HG03135 (cell line): Measurements from ENCODE around the gene TAS1R2.
"Not testable (repeated sequence)": the region's sequence is repeated elsewhere in the genome, so short reads cannot be mapped to it uniquely, and the experiment has no call there.

Source experiments
- ATAC-seq: cut with Tn5 transposase; IDR thresholded peaks from one replicate; pipeline ENCODE4 v1.9.1; 2021; ENCODE audit warnings: mild to moderate bottlenecking, moderate library complexity; ENCODE audit not compliant: unreplicated experiment

TAS1R2 gene

DNA sequence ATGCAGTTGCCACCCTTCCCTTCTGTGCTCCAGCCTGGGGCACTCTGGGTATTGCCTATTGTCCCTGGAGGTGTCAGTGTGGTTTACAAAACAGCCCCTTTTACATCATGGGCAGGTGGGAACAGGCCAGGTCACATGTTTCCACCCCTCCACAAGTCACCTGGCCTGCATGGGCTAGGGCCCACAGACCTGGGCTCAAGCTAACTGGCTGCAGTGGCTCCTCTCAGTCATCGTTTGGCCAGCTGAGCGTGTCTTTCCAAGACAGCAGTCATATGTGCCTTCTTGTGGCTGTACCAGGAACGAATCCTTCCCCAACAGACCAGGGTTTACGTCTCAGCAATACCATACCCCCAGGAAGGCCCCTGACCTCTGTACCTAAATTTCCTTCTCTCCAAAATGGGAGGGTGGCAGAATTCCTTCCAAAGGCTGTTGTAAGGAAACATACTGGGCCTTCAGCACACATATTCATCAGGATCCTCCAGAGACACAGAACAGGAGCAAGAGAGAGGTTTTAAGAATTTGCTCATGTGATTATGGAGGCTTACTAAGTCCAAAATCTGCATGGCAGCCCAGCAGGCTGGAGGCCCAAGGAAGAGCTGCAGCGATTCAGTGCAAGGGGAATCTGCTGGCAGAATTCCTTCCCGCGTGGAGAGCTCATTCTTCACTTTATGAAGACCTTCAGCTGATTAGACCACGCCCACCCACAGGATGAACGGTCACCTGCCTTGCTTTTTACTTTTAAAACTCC is 10.6 kb upstream of the TAS1R2 start:
- no peak for ATAC-seq

DNA sequence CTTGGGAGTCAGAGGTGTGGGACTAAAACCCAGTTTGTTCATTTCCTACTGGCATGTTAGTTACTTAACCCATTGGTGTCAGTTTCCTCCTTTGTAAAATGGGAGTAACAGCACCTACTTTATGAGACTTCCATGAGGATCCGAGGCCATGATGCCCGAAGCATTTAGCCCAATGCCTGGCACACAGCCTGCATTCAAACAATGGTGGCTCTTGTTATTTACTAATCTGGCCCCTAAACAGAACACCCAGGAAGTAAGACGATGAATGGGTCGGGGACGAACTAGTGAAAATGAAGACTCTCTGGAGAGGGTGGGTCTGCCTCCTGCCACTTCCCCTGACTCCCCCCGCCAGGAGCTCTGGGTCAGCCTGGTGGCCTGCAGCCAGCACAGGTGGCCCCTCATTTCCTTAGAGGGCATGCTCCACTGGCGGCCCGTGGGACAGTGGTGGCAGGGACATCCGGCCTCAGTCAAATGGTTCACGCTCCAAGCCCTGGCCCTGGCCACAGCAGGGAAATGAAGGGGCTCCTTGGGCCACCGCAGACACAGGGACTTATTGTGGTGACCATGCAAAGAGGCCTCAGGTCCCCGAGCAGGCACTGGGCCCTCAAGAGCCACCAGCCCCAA is 9.5 kb upstream of the TAS1R2 start:
- ATAC-seq: no peak

DNA sequence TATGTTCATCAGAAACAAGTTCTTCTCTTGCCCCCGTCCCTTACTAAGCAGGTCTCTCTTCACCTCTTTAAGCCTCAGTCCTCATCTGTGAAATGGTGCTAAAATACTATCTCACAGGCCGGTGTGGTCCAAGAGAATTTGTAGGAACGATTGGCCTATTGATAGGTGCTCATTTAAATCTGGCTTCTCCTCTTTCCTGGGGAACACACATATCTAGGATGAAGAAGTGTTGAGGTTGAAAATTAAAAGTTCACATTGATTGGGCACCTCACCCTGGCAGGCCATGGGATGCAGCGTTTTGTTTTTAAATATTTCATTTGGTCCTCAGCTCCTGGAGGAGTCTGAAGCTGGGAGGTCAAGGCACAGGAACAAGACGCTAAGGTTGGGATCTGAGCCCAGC is 8.9 kb upstream of the TAS1R2 start:
- ATAC-seq: no peak

DNA sequence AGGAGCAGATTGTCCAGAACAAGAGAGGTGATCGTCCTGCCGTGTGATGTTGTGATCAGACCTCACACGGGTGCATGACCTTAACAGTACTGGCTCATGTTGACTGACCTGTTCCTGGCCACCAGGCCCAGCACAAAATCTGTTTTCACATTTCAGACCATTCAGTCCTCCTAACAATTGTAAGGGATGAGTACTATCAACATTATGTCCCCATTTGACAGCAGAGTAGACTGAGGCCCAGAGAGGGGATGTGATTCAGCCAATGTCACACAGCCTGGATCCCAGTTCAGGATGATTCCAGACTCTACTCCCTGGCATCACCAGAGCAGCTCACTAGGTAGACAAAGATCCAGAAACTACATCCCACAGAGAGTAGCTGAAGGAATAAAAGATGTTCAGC is 7.4 kb upstream of the TAS1R2 start:
- no peak for ATAC-seq

DNA sequence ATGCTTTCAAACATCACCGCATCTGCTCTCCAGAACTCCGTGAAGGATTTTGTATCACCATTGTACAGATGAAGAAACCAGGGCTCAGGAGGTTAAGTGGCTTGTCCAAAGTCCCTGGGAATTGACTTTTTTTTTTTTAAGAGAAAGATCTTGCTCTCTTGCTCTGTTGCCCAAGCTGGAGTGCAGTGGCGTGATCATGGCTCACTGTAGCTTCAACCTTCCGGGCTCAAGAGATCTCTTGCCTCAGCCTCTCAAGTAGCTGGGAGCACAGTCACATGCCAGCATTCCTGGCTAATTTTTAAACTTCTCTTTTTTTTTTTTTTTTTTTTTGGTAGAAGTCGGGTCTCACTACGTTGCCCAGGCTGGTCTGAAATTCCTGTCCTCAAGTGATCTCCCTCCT is 6.9 kb upstream of the TAS1R2 start:
- ATAC-seq: no peak

DNA sequence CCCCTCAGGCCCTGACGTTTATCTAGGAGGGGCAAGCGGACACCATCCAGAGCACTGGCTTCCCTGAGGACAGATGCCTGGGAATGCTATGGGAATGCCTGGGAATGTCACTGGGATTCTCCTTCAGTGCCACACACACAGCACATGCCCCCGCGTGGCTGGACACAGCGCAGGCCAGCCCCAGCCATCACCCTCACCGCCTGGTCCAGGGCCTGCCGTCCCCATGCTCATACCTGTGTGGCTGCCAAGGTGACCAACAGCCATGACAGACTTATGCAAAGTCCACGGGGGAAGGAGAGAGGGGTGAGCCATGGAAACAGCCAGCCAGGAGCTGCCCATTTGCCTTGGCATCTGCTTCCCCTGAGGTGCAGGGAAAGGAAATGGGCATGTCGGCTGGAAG is 5.7 kb upstream of the TAS1R2 start:
- no peak for ATAC-seq

DNA sequence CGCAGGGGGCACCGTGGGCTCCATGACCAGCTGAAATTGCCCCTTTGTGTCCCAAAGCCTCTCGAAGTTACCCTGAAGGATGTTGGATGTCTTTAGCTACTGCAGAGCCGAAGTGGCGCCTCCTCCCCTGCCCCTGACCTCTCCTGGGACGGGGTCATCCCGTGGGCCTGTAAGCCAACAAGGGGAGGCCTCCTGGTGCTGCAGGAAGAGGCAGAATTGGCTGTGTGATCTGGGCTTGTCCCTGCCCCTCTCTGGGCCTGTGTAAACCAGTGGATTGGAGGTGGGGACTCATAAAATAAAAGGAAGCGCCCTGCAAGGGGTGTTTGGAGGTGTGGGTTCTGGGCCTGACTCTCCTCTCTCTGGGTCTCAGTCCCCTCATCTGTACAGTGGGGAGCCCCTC is 2.1 kb upstream of the TAS1R2 start:
- no peak for ATAC-seq

DNA sequence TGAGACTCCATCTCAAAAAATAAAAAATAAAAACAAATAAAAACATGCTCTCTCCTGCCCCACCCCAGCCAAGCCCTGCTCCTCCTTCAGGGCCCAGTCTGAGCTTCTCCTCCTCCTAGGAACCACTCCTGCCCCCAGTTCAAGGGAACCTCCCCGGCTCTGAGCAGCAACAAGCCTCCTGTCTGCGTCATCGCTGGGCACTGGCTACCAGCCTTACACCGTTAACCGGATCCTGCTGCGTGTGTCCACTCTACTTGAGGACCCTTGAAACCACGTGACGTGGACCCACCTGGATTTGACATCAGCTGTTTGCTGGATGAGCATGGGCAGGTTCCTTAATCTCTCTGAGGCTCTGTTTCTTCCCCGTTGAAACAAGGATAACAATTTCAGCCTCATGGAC is 1.6 kb upstream of the TAS1R2 start:
- no peak for ATAC-seq

DNA sequence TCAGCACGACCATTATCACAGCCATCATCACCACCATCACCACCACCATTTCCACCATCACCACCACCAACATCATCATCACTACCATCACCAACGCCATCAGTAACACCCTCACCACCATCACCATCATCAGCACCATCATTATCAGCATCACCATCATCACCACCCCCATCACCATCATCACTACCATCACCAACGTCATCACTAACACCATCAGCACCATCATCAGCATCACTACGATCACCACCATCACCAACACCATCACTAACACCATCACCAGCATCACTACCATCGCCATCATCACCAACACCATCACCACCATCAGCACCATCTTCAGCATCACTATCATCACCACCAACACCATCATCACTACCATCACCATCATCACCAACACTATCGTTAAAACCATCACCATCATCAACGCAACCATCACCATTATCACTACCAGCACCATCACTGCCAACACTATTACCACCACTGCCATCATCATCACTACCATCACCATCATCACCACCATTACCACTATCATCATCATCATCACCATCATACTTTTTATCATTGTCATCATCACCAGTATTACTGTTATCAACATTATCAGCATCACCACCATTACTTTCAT is 1.3 kb downstream of the TAS1R2 start:
- ATAC-seq: no peak

DNA sequence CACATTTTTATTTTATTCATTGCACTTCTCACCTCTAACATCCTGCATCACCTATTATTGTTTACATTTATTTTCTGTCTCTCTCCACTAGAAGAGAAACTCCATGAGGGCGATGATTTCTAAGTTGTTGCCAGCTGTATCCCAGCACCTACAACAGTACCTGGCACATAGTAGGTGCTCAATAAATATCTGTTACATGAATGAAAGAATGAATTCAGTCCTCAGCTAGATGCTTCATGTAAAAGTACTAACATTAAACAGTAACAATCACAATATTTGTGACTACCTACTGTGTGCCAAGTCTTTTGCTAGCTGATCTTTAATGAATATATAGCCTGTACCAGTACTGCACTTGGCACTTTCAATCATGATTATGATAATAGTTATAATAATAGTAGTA is 3.0 kb downstream of the TAS1R2 start:
- no peak for ATAC-seq

DNA sequence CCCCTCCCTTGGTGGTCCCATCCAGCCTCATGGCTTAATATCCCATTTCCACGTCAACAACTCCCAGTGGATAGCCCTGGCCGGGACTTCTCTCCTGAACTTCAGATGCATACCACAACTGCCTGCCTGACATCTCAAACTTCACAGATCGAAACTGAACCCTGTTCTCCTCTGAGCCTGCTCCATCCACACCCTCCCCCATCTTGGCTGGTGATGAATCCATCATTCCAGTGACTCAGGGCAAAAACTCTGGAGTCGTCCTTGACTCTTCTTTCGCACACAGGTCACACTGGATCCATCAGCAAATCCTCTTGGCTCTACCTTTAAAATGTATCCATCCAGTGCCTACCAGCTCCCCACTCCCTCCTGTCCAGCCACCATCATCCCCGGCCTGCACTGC is 3.9 kb downstream of the TAS1R2 start:
- ATAC-seq: no peak

DNA sequence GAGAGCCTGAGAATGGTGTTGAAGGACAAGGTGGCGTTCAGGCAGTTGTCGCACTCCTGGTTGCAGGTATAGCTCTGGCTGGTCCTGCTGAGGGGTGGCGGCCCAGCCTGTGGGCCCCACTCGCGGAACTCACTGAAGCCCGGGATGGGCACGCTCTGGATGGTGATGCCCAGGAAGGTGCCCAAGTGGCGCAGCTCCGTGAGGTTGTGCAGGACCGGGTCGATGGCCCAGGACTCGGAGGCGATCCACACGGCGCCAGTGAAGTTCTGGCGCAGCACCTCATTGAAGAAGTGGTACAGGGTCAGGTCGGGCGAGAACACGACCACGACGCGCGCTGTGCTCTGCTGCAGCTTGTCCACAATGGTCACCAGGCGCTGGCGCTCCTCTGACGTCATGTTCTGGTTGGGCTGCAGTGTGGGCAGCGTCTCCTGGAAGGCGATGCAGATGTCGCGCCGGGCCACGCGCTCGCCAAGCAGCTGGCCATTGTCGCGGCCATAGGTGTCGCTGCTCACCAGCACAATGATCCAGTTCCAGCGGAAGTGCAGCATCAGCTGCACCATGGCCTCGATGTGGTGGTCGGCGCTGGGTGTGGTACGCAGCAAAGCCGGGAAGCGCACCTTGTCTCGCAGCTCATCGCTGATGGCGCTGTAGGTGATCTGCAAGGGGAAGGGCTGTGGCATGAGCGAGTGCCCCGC is 5.0 kb downstream of the TAS1R2 start:
- ATAC-seq: no peak

DNA sequence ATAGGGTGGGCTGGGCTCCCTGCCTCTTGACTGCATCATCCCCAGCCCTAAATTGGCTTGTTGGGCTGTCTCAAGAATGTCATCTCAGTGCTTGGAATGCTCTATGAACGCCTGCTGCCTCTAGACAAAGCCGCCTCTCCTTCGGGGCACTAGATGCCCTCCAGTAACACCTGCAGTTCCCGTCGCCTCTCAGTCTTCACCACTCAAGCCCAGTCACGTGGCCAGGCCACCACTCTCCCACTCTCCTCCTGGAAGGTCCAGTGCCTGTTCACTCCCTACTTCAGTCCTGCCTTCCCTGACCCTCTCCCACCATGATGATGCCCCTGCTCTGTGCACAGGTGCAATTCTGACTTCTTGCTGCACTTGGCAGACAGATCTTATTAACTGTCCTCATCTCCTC is 7.0 kb downstream of the TAS1R2 start:
- no peak for ATAC-seq

DNA sequence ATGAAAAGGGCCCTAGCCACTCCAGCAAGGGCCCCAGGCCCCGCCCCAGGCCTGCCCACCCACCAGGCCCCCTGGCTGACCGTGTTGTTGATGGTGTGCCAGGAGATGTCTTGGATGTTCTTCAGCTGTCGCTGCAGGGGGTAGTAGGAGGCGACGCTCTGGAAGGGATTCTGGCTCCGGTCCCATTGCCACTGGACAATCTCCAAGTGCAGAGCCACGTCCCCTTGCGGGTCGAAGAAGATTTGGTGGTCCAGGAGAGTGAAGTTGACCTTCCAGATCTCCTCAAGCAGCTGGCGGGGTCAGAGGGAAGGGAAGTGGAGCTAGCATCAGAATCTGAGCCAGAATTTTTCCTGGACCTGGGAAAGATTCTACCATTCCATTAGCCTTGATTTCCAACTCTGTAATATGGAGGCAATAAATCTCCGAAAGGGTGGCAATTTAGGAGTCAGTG is 10.2 kb downstream of the TAS1R2 start:
- no peak for ATAC-seq

DNA sequence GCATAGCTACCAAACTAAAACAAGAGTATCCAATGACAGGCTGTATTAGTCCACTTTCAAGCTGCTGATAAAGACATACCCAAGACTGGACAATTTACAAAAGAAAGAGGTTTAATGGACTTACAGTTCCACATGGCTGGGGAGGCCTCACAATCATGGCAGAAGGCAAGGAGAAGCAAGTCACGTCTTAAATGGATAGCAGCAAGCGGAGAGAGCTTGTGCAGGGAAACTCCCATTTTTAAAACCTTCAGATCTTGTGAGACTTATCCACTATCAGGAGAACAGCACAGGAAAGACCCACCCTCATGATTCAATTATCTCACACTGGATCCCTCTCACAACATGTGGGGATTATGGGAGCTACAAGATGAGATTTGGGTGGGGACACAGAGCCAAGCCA is 11.7 kb downstream of the TAS1R2 start:
- not testable (repeated sequence) for ATAC-seq

DNA sequence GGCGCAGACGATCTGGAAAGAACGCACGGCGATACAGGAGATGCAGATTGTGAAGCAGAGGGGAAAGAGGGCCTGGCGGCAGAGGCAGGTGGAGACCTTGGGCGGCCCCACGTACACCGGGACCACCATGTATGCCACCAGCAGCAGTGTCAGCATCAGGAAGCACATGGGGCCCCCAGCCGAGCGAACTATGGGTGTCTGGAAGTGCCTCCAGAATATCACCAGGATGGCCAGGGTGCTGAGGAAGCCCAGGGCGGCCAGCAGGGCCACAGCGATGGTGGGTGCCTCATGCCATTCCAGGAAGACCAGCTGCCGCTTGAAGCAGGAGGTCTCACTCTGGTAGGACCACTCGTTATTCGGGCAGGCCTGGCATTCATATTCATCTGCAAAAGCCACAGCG is 19.3 kb downstream of the TAS1R2 start:
- ATAC-seq: no peak

DNA sequence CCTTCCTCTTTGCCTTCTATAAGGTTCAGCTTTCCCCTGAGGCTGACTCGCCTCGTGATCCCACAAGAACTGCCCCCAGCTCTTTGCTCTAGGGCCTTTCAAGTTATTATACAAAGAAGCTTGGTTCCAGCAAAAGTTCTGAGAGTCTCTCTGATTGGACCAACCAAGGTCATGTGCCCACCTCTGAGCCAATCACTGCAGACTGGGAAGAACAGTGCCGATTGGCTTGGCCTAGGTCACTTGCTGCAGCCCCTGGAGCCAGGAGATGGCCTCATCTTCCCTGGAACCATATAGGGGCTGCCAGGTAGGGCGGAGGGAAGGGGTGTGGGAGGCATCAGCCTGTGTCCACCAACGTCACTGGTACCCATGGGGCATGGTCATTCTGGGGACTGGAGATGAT is 22.8 kb downstream of the TAS1R2 start:
- no peak for ATAC-seq

DNA sequence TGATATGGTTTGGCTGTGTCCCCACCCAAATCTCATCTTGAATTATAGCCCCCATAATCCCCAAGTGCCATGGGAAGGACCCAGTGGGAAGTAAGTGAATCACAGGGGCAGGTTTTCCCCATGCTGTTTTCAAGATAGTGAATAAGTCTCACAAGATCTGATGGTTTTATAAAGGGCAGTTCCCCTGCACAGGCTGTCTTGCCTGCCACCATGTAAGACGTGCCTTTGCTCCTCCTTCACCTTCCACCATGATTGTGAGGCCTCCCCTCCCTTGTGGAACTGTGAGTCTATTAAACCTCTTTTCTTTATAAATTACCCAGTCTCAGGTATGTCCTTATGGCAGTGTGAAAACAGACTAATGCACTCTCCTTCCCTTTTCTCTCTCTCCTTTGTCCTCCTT is 27.1 kb downstream of the TAS1R2 start:
- not testable (repeated sequence) for ATAC-seq

DNA sequence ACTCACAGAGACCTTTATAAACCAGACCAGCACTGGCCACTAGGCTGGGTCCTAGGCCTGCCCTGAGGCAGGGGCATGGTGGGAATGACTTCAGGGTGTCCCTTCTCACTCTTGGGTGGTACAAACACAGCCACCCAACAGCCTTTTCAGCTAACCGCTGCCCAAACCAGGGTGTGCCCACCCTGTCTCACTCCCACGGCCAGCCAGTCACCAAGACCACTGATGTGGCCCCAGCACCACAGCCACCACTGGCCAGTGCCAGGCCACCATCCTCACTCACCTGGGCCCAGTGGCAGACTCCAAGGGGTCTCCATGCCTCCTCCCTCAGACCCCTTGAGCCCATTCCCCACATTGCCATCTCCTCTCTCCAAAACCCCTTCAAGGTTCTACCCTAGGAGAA is 27.8 kb downstream of the TAS1R2 start:
- no peak for ATAC-seq

DNA sequence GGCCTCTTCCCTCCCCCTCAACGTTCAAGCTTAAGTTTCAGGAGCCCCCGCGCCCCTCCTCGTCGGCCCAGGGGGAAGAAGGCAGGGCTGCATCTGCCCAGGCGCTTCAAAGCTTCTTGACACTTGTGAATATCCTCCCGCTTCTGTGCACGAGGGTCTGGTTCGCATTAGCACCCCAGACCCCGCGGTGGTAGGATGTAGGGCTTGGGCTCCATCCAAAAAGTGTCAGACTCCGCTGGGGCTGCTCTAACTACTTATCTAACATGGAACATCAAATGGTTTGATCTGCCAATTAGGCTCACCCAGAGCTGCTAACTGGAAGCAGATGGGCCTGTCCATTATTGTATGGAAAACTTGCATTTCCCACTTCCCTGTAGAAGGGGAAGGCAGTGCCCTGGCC is 28.9 kb downstream of the TAS1R2 start:
- ATAC-seq: no peak

DNA sequence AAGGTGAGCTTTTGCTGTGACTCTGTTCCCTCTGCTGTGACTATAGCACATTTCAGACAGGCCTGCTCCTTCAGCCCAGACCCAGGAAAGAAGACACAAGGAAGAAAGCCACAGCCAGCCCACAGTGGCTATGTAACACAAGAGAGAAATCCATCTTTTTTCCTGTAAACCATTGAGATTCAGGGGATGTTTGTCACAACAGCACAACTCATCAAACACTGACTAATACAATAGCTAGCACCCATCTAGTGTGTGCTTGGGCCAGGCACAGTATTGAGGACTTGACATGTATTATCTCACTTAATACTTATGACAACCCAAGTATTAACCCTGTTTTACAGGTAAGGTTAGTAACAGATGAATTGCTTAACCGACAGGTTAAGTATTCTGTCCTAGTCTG is 29.8 kb downstream of the TAS1R2 start:
- ATAC-seq: no peak

DNA sequence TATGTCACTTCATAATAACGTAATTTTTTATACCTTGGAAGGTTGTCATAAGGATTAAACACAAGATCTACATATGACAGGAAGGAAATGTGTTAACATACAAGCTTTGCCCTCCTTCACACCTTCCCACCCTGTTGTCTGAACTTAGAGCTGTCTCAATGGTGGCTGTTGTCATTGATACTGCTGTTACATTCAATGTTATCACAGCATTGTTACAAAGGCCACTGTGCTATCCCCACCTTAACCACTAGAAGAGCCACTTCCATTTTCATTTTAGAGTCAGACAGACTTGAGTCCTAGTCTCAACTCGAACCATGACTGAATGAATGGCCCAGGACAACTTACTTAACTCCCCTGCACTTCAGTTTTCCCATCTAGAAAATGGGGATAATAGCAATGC is 31.2 kb downstream of the TAS1R2 start:
- ATAC-seq: no peak
